ENCODE data around the gene IFT81.

Gene IFT81

GRCh38 chr12:110171636-110172035 is 47.5 kb downstream of the IFT81 start:
- Histone ChIP-seq H3K36me3 (ENCODE audit: control insufficient read depth, insufficient read depth, low read length) (no peaks in the 10 kb centered on the region), H3K9ac (ENCODE audit: low read depth, low read length) (no peak overlapping the region), H3K27me3 (ENCODE audit: control insufficient read depth, insufficient read depth, low read length) (no peaks in the 10 kb centered on the region), H3K9me3 (ENCODE audit: control insufficient read depth, insufficient read depth, low read length) (no peaks in the 10 kb centered on the region), H3K4me1 (ENCODE audit: control insufficient read depth, insufficient read depth, low read length) (no peaks in the 10 kb centered on the region), H3K4me3 (ENCODE audit: low read depth, low read length) (no peak overlapping the region)

DNA sequence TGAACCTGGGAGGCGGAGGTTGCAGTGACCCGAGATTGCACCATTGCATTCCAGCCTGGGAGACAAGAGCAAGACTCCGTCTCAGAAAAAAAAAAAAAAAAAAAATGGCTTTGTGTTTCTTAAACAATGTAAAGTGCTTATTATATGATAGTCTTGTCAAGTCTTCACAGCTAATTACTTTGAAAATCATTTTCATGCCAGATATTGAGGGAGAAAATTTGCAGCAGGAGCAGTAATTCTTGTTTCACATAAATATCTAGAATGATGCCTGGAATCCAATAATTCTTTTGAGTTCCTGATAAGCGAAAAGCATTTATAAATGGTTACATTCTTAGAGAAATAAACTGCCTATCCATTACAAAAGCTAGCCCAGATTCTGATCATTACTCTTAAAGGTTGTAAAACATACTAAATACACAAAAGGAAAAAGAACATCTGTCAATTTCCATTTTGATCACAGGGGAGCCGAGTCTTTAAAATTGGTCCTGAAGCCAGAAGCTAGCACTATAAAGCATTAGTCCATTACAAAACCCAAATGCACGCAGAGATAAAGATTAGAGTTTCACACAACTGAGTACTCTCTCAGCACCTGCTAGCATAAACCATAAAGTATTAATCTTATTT is 50.3 kb downstream of the IFT81 start:
- Histone ChIP-seq H3K27me3 (ENCODE audit: control insufficient read depth, insufficient read depth, low read length) (no peaks in the 10 kb centered on the region), H3K36me3 (ENCODE audit: control insufficient read depth, insufficient read depth, low read length) (no peaks in the 10 kb centered on the region), H3K4me1 (ENCODE audit: control insufficient read depth, insufficient read depth, low read length) (no peaks in the 10 kb centered on the region), H3K9ac (ENCODE audit: low read depth, low read length) (no peak overlapping the region), H3K4me3 (ENCODE audit: low read depth, low read length) (no peak overlapping the region), H3K9me3 (ENCODE audit: control insufficient read depth, insufficient read depth, low read length) (no peaks in the 10 kb centered on the region)

DNA sequence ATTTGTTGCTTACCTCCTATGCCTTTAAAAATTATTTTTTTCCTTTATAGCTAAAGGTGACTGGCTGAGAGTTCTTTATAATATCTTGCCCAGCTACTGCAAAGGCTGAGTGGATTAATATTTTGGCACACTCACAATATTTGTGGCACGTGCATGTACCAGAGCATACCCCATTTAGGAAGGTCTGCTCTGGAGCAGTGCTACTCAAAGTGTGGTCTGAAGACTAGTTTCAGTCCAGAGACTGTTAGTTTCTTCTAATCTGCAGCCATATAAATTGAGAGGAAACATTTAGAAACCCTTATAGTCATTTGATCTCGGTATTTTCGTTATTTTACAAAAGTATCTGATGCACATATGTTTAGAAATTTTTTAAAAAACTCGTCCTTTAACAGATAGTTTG is 51.0 kb downstream of the IFT81 start:
- Histone ChIP-seq H3K4me1 (ENCODE audit: control insufficient read depth, insufficient read depth, low read length) (no peaks in the 10 kb centered on the region), H3K36me3 (ENCODE audit: control insufficient read depth, insufficient read depth, low read length) (no peaks in the 10 kb centered on the region), H3K4me3 (ENCODE audit: low read depth, low read length) (no peak overlapping the region), H3K9ac (ENCODE audit: low read depth, low read length) (no peak overlapping the region), H3K27me3 (ENCODE audit: control insufficient read depth, insufficient read depth, low read length) (no peaks in the 10 kb centered on the region), H3K9me3 (ENCODE audit: control insufficient read depth, insufficient read depth, low read length) (no peaks in the 10 kb centered on the region)

DNA sequence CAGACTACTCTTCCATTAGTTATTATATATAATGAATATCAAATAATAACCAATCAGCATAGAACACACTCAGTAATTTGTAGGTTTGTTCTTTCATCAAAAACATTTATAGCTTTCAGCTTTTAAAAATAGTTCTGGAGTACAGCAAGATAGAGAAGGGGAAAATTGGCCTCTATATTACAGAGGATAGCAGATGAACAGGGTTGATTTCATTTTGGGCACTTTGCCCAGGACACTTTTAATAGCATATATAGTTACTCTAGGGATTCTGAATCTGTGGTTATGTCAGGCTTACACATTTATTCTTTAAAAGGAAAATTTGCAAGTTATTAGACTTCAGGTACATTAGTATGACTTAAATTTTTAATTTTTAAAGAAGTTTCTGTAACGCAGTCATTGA is 52.6 kb downstream of the IFT81 start:
- Histone ChIP-seq H3K4me1 (ENCODE audit: control insufficient read depth, insufficient read depth, low read length) (no peaks in the 10 kb centered on the region), H3K27me3 (ENCODE audit: control insufficient read depth, insufficient read depth, low read length) (no peaks in the 10 kb centered on the region), H3K9me3 (ENCODE audit: control insufficient read depth, insufficient read depth, low read length) (no peaks in the 10 kb centered on the region), H3K9ac (ENCODE audit: low read depth, low read length) (no peak overlapping the region), H3K36me3 (ENCODE audit: control insufficient read depth, insufficient read depth, low read length) (no peaks in the 10 kb centered on the region), H3K4me3 (ENCODE audit: low read depth, low read length) (no peak overlapping the region)

- Histone ChIP-seq H3K9ac (ENCODE audit: low read depth, low read length) (no peak overlapping the region), H3K4me3 (ENCODE audit: low read depth, low read length) (no peak overlapping the region), H3K4me1 (ENCODE audit: control insufficient read depth, insufficient read depth, low read length) (no peaks in the 10 kb centered on the region), H3K9me3 (ENCODE audit: control insufficient read depth, insufficient read depth, low read length) (no peaks in the 10 kb centered on the region), H3K36me3 (ENCODE audit: control insufficient read depth, insufficient read depth, low read length) (peaks cover 2% of the 10 kb centered on the region), H3K27me3 (ENCODE audit: control insufficient read depth, insufficient read depth, low read length) (no peaks in the 10 kb centered on the region)
Measured at GRCh38 chr12:110179291-110179690, 55.1 kb downstream of the IFT81 start.

DNA sequence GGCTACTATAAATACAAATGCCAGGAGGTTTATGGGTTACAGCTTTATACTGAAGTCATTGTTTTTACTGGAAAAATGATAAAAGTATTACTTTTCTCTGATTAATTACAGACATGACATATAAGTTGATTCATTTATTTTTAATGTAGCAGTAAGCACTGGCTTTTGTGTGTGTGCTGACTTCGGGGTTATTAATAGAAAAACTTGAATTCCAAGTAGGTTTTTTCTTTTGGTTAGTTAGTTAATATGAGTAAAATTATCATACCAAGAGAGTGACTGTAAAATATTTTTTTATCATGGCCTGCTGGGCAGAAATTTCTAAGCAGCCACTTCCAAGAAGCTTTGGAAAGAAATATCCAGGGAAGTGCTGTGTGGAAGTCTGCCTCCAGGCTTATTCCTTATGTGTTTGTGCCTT is 56.4 kb downstream of the IFT81 start:
- no peaks in the 10 kb centered on the region for H3K27me3 ChIP-seq (ENCODE audit: control insufficient read depth, insufficient read depth, low read length)
- H3K4me3 ChIP-seq (ENCODE audit: low read depth, low read length): no peak overlapping the region
- no peaks in the 10 kb centered on the region for H3K9me3 ChIP-seq (ENCODE audit: control insufficient read depth, insufficient read depth, low read length)
- no peaks in the 10 kb centered on the region for H3K4me1 ChIP-seq (ENCODE audit: control insufficient read depth, insufficient read depth, low read length)
- peaks cover 2% of the 10 kb centered on the region for H3K36me3 ChIP-seq (ENCODE audit: control insufficient read depth, insufficient read depth, low read length)
- H3K9ac ChIP-seq (ENCODE audit: low read depth, low read length): no peak overlapping the region

GRCh38 chr12:110182281-110182680 is 58.1 kb downstream of the IFT81 start:
- Histone ChIP-seq H3K9ac (ENCODE audit: low read depth, low read length) (no peak overlapping the region), H3K27me3 (ENCODE audit: control insufficient read depth, insufficient read depth, low read length) (no peaks in the 10 kb centered on the region), H3K36me3 (ENCODE audit: control insufficient read depth, insufficient read depth, low read length) (peaks cover 2% of the 10 kb centered on the region), H3K9me3 (ENCODE audit: control insufficient read depth, insufficient read depth, low read length) (no peaks in the 10 kb centered on the region), H3K4me3 (ENCODE audit: low read depth, low read length) (no peak overlapping the region), H3K4me1 (ENCODE audit: control insufficient read depth, insufficient read depth, low read length) (no peaks in the 10 kb centered on the region)

DNA sequence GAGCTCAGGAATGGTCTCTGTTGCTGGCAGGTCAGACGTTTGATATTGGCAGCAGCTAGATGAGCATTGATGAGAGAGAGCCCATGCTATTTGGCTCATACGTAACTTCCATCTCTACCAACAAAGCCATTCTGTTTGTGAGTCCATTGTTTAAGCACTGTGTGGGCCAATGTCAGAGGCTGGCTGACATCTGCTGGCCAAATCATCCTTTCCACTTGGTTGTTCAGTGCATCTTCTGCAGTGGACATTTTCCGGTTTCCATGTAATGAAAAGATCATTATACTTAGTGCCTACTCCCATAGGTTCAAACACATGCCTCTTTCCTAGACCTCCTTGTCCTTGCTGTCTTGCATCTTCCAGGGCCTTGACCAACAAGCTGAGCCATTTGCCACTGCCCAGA is 59.2 kb downstream of the IFT81 start:
- H3K4me1 ChIP-seq (ENCODE audit: control insufficient read depth, insufficient read depth, low read length): no peaks in the 10 kb centered on the region
- H3K4me3 ChIP-seq (ENCODE audit: low read depth, low read length): no peak overlapping the region
- H3K9ac ChIP-seq (ENCODE audit: low read depth, low read length): no peak overlapping the region
- peaks cover 2% of the 10 kb centered on the region for H3K36me3 ChIP-seq (ENCODE audit: control insufficient read depth, insufficient read depth, low read length)
- no peaks in the 10 kb centered on the region for H3K27me3 ChIP-seq (ENCODE audit: control insufficient read depth, insufficient read depth, low read length)
- H3K9me3 ChIP-seq (ENCODE audit: control insufficient read depth, insufficient read depth, low read length): no peaks in the 10 kb centered on the region

DNA sequence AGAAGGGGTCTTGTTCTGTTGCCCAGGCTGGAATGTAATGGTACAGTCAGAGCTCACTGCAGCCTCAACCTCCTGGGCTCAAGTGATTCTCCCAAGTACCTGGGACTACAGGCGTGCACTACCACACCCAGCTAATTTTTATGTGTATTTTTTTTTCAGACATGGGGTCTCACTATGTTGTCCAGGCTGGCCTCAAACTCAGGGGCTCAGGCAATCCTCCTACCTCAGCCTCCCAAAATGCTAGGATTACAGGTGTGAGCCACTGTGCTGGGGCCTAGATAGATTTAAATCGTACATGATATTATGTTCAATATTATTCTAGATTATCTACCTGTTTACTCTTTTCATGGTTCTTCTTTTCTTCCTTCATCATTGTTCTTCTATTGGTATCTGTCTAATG is 61.5 kb downstream of the IFT81 start:
- no peak overlapping the region for H3K9ac ChIP-seq (ENCODE audit: low read depth, low read length)
- no peaks in the 10 kb centered on the region for H3K27me3 ChIP-seq (ENCODE audit: control insufficient read depth, insufficient read depth, low read length)
- H3K4me1 ChIP-seq (ENCODE audit: control insufficient read depth, insufficient read depth, low read length): no peaks in the 10 kb centered on the region
- peaks cover 2% of the 10 kb centered on the region for H3K36me3 ChIP-seq (ENCODE audit: control insufficient read depth, insufficient read depth, low read length)
- H3K4me3 ChIP-seq (ENCODE audit: low read depth, low read length): no peak overlapping the region
- H3K9me3 ChIP-seq (ENCODE audit: control insufficient read depth, insufficient read depth, low read length): no peaks in the 10 kb centered on the region

DNA sequence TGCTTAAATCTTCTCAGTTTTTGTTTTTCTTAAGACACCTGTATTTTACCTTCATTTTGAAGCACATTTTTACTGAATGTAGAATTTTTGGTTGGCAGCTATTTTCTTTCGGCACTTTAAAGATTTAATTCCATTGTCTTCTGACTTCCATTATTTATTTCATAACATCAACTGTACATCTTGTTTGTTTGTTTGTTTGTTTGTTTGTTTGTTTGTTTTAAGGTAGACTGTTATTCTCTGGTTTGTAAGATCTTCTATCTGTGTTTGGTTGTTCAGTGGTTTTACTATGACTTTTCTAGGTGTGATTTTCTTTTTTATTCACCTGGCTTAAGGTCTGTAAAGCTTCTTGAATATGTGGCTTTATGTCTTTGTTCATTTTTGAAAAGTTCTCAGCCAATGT is 61.9 kb downstream of the IFT81 start:
- no peaks in the 10 kb centered on the region for H3K27me3 ChIP-seq (ENCODE audit: control insufficient read depth, insufficient read depth, low read length)
- H3K36me3 ChIP-seq (ENCODE audit: control insufficient read depth, insufficient read depth, low read length): peaks cover 2% of the 10 kb centered on the region
- no peaks in the 10 kb centered on the region for H3K9me3 ChIP-seq (ENCODE audit: control insufficient read depth, insufficient read depth, low read length)
- no peak overlapping the region for H3K4me3 ChIP-seq (ENCODE audit: low read depth, low read length)
- H3K9ac ChIP-seq (ENCODE audit: low read depth, low read length): no peak overlapping the region
- no peaks in the 10 kb centered on the region for H3K4me1 ChIP-seq (ENCODE audit: control insufficient read depth, insufficient read depth, low read length)

GRCh38 chr12:110193196-110193595 is 69.0 kb downstream of the IFT81 start:
- Histone ChIP-seq H3K9me3 (ENCODE audit: control insufficient read depth, insufficient read depth, low read length) (no peaks in the 10 kb centered on the region), H3K36me3 (ENCODE audit: control insufficient read depth, insufficient read depth, low read length) (peaks cover 8% of the 10 kb centered on the region), H3K9ac (ENCODE audit: low read depth, low read length) (no peak overlapping the region), H3K27me3 (ENCODE audit: control insufficient read depth, insufficient read depth, low read length) (no peaks in the 10 kb centered on the region), H3K4me3 (ENCODE audit: low read depth, low read length) (no peak overlapping the region), H3K4me1 (ENCODE audit: control insufficient read depth, insufficient read depth, low read length) (no peaks in the 10 kb centered on the region)

GRCh38 chr12:110197003-110197402 is 72.8 kb downstream of the IFT81 start:
- peaks cover 8% of the 10 kb centered on the region for H3K36me3 ChIP-seq (ENCODE audit: control insufficient read depth, insufficient read depth, low read length)
- no peaks in the 10 kb centered on the region for H3K9me3 ChIP-seq (ENCODE audit: control insufficient read depth, insufficient read depth, low read length)
- no peak overlapping the region for H3K9ac ChIP-seq (ENCODE audit: low read depth, low read length)
- H3K4me3 ChIP-seq (ENCODE audit: low read depth, low read length): no peak overlapping the region
- H3K4me1 ChIP-seq (ENCODE audit: control insufficient read depth, insufficient read depth, low read length): peaks cover 8% of the 10 kb centered on the region
- H3K27me3 ChIP-seq (ENCODE audit: control insufficient read depth, insufficient read depth, low read length): no peaks in the 10 kb centered on the region
